Ovary (tissue), 3 donors: ENCODE results near the gene ROS1.

Source experiments
- POLR2A ChIP-seq: fragments of 450-650 bp; IDR thresholded peaks from one replicate; pipeline ENCODE4 v1.6.1; 2017; ENCODE audit warnings: antibody characterized with exemption, mild to moderate bottlenecking, moderate library complexity
- TF ChIP-seq, protein P1 (sequence below), 3 donors: fragments of 450-650 bp in 2 of 3; fragments of 200-600 bp in 1 of 3; IDR thresholded peaks; one replicate each; pipeline versions ENCODE4 v1.5.1 to v1.8.0; 2016 to 2022; ENCODE audit warnings: antibody characterized with exemption in 3 of 3, mild to moderate bottlenecking in 1 of 3
- donor health status: DM: no; HTN: no; CAD: no.

DNA sequence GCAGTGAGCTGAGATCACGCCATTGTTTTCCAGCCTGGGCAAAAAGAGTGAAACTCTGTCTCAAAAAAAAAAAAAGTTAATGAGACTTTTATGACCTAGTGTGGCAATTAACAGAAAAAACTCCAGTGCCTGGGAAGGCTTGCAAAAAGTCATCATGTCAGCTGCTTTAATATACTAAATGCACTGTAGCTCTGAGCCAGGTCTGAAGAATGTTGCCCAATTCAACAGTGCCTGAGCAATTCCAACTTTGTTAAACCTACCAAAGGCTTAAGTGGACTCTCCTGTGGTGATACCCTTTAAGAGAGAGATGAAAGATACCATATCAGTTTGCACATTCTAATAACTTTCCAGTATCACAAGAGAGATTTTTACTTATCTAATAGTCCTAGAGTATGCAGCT, 6.5 kb upstream of the ROS1 start:
- TF ChIP-seq, protein P1, sequence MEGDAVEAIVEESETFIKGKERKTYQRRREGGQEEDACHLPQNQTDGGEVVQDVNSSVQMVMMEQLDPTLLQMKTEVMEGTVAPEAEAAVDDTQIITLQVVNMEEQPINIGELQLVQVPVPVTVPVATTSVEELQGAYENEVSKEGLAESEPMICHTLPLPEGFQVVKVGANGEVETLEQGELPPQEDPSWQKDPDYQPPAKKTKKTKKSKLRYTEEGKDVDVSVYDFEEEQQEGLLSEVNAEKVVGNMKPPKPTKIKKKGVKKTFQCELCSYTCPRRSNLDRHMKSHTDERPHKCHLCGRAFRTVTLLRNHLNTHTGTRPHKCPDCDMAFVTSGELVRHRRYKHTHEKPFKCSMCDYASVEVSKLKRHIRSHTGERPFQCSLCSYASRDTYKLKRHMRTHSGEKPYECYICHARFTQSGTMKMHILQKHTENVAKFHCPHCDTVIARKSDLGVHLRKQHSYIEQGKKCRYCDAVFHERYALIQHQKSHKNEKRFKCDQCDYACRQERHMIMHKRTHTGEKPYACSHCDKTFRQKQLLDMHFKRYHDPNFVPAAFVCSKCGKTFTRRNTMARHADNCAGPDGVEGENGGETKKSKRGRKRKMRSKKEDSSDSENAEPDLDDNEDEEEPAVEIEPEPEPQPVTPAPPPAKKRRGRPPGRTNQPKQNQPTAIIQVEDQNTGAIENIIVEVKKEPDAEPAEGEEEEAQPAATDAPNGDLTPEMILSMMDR (IDR thresholded peaks at IDR 0.05) = no peak
- no peak for TF ChIP-seq POLR2A
